HFFc6 (cell line): Measurements from ENCODE around the gene CTRB2. TPM values are rescaled to one million over a fixed set of nuclear protein-coding genes. Genes with fewer than 3 reads are reported as not detected.

Source experiments
- DNase-seq: peaks from one replicate; pipeline ENCODE4 v3.0.0-alpha.2; 2018
- H3K27ac Mint-ChIP-seq: 2 replicates; pipeline ENCODE4 v1.8.0; 2020; ENCODE audit warnings: mild to moderate bottlenecking, mixed read lengths
- H3K27me3 Mint-ChIP-seq: 2 replicates; pipeline ENCODE4 v1.8.0; 2021; ENCODE audit warnings: mild to moderate bottlenecking, moderate library complexity, mixed read lengths; ENCODE audit not compliant: insufficient read depth
- H3K36me3 Mint-ChIP-seq: 2 replicates; pipeline ENCODE4 v1.8.0; 2021; ENCODE audit warnings: low read depth, mixed read lengths
- H3K4me1 Mint-ChIP-seq: 2 replicates; pipeline ENCODE4 v1.8.0; 2020; ENCODE audit warnings: low read depth, mixed read lengths
- H3K4me3 Mint-ChIP-seq: 2 replicates; pipeline ENCODE4 v1.8.0; 2020; ENCODE audit warnings: mild to moderate bottlenecking, moderate library complexity, mixed read lengths
- H3K9me3 Mint-ChIP-seq: 2 replicates; pipeline ENCODE4 v1.8.0; 2020; ENCODE audit warnings: mild to moderate bottlenecking, mixed read lengths
- CTCF ChIP-seq: fragments of 200-600 bp; sonication (generic); IDR thresholded peaks from 2 replicates; pipeline ENCODE4 v1.5.0; 2021; ENCODE audit warnings: antibody characterized with exemption, mild to moderate bottlenecking
- long read RNA-seq: library from polyadenylated mRNA; unstranded; transcript quantifications from one replicate; pipeline ENCODE4 v2.0.0, GENCODE V29; 2019
- total RNA-seq, 6 experiments: library from RNA; stranded (reverse); fragmentation: NEBNext Ultra II Directional; extraction: Animal tissue kit (Norgen Biotek cat#: 25700); gene quantifications; 2 replicates in 1 of 6; 3 replicates in 5 of 6; pipeline ENCODE4 v1.2.3, GENCODE V29; 2021

The CTRB2 gene
- not detected for total RNA-seq
- long read RNA-seq, result 0 reads

GRCh38 chr16:75206749-75207451 lies at the start of gene CTRB2:
TSS of gene CTRB2 (minus strand) at chr16:75207161. CDS start at chr16:75207141, 20 bp downstream.
- Mint-ChIP-seq H3K4me1 (no peaks in the 10 kb centered on the region), H3K9me3 (no peaks in the 10 kb centered on the region), H3K27ac (peak within 1 kb of the TSS; percentile 21; the same call in 1 of the 2 replicates), H3K36me3 (no peaks in the 10 kb centered on the region), H3K4me3 (peak within 1 kb of the TSS; percentile 46; the same call in 1 of the 2 replicates), H3K27me3 (peaks cover 35% of the 10 kb centered on the region)
- no peak for DNase-seq
- TF ChIP-seq CTCF, result no peak

GRCh38 chr16:75256059-75256571 lies 49.2 kb upstream of the CTRB2 start:
- Mint-ChIP-seq H3K4me3 (no peak overlapping the region), H3K4me1 (peaks cover 71% of the 10 kb centered on the region), H3K9me3 (no peaks in the 10 kb centered on the region), H3K27me3 (peaks cover 6% of the 10 kb centered on the region; the same call in 1 of the 2 replicates), H3K36me3 (peaks cover 7% of the 10 kb centered on the region), H3K27ac (peak overlapping the region; percentile 33; the same call in 1 of the 2 replicates)
- DNase-seq, result no peak
- TF ChIP-seq CTCF, result no peak

- TF ChIP-seq CTCF, result no peak
- Mint-ChIP-seq H3K36me3 (peaks cover 7% of the 10 kb centered on the region), H3K4me1 (peaks cover 71% of the 10 kb centered on the region), H3K27ac (peak overlapping the region; percentile 90), H3K4me3 (peak overlapping the region; percentile 79; the same call in 1 of the 2 replicates), H3K9me3 (no peaks in the 10 kb centered on the region), H3K27me3 (peaks cover 11% of the 10 kb centered on the region)
- DNase-seq, result peak; percentile 91
Measured at GRCh38 chr16:75254359-75254837, 47.4 kb upstream of the CTRB2 start.

GRCh38 chr16:75252946-75253911 lies 46.3 kb upstream of the CTRB2 start:
- H3K36me3 Mint-ChIP-seq, result peaks cover 8% of the 10 kb centered on the region
- H3K27ac Mint-ChIP-seq, result peak overlapping the region; percentile 90
- no peak for TF ChIP-seq CTCF
- peak; percentile 67 for DNase-seq
- no peaks in the 10 kb centered on the region for H3K9me3 Mint-ChIP-seq
- peaks cover 16% of the 10 kb centered on the region for H3K27me3 Mint-ChIP-seq
- peaks cover 72% of the 10 kb centered on the region for H3K4me1 Mint-ChIP-seq
- H3K4me3 Mint-ChIP-seq, result peak overlapping the region; percentile 79
